DND-41 (cell line): ENCODE results near the gene LIN7B.

Source experiments
- EZH2 ChIP-seq: IDR thresholded peaks from 3 replicates; pipeline ENCODE4 v1.6.1; 2012; ENCODE audit warnings: borderline replicate concordance, low read depth, mild to moderate bottlenecking, moderate library complexity, low read length, inconsistent platforms; ENCODE audit not compliant: severe bottlenecking
- TF ChIP-seq, protein P1 (sequence below): IDR thresholded peaks from 2 replicates; pipeline ENCODE4 v1.5.1; 2012; ENCODE audit warnings: borderline replicate concordance, low read length, moderate library complexity, mild to moderate bottlenecking; ENCODE audit not compliant: poor library complexity, severe bottlenecking; ENCODE audit errors: extremely low read depth

DNA sequence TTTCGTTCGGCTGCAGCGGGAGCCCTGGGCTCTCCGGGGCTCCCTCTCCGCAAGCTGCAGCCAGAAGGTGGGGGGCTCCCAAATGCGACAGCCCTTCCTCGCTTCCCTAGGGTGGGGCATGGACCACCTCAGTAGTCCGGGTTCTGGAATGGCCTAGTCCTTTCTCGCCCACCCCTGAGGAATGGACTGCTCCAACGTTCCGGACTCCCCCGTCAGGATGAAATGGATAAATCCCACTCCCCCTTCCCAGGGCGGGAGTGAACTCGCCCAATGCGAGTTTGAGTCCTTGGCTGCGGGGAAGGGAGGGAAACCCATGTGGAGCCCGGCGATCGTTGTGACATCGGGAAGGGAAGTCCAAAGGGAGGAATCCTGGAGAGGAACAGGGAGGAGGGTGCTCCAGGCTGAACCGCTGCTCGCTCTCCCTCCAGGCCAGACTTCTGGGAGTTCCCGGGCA, 35.5 kb downstream of the LIN7B start:
- TF ChIP-seq, protein P1, sequence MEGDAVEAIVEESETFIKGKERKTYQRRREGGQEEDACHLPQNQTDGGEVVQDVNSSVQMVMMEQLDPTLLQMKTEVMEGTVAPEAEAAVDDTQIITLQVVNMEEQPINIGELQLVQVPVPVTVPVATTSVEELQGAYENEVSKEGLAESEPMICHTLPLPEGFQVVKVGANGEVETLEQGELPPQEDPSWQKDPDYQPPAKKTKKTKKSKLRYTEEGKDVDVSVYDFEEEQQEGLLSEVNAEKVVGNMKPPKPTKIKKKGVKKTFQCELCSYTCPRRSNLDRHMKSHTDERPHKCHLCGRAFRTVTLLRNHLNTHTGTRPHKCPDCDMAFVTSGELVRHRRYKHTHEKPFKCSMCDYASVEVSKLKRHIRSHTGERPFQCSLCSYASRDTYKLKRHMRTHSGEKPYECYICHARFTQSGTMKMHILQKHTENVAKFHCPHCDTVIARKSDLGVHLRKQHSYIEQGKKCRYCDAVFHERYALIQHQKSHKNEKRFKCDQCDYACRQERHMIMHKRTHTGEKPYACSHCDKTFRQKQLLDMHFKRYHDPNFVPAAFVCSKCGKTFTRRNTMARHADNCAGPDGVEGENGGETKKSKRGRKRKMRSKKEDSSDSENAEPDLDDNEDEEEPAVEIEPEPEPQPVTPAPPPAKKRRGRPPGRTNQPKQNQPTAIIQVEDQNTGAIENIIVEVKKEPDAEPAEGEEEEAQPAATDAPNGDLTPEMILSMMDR, result no peak
- no peak for TF ChIP-seq EZH2
